Colonic mucosa (tissue), 4 donors: ENCODE results near the gene IQCE. TPM values are rescaled to one million over a fixed set of nuclear protein-coding genes. Genes with fewer than 3 reads are reported as not detected.

Experiments used
- DNase-seq: peaks from one replicate; pipeline ENCODE4 v3.0.0-alpha.2; 2020
- H3K27ac ChIP-seq: fragments of 200-600 bp; one replicate; pipeline ENCODE4 v1.8.0; 2021
- H3K27me3 ChIP-seq: fragments of 200-600 bp; one replicate; pipeline ENCODE4 v1.8.0; 2021
- H3K36me3 ChIP-seq: fragments of 200-600 bp; one replicate; pipeline ENCODE4 v1.8.0; 2021
- H3K4me1 ChIP-seq: fragments of 200-600 bp; one replicate; pipeline ENCODE4 v1.8.0; 2021; ENCODE audit warnings: mild to moderate bottlenecking
- H3K4me3 ChIP-seq: fragments of 200-600 bp; one replicate; pipeline ENCODE4 v1.8.0; 2021
- H3K9ac ChIP-seq, 2 donors: one replicate each; pipeline ENCODE4 v1.7.0; 2013; ENCODE audit warnings: control low read depth in 2 of 2, low read depth in 2 of 2, low read length in 2 of 2
- H3K9me3 ChIP-seq: fragments of 200-600 bp; one replicate; pipeline ENCODE4 v1.8.0; 2021
- intact Hi-C: fragments of 100-400 bp; cut with DNase I; formaldehyde crosslinking; loops from one replicate; pipeline ENCODE4 v1.14.1; 2022
- total RNA-seq, 2 donors: library from RNA; stranded (reverse); fragmentation: NEBNext Ultra II Directional in 1 of 2; extraction: Animal tissue kit (Norgen Biotek cat#: 25700) in 1 of 2; gene quantifications; one replicate each; pipeline ENCODE4 v1.2.1, GENCODE V29; 2021
- TF ChIP-seq, protein P1 (sequence below): fragments of 200-600 bp; IDR thresholded peaks from one replicate; pipeline ENCODE4 v1.8.0; 2022; ENCODE audit warnings: antibody characterized with exemption, mild to moderate bottlenecking
- donor health status: healthy.
- donor health status: DM: no; HTN: no; CAD: no.
- donor health status: DM: no; HTN: no; CAD: no.

IQCE gene
- total RNA-seq, 2 donors from 2014 or later, result 23.2 to 36.3 TPM

DNA sequence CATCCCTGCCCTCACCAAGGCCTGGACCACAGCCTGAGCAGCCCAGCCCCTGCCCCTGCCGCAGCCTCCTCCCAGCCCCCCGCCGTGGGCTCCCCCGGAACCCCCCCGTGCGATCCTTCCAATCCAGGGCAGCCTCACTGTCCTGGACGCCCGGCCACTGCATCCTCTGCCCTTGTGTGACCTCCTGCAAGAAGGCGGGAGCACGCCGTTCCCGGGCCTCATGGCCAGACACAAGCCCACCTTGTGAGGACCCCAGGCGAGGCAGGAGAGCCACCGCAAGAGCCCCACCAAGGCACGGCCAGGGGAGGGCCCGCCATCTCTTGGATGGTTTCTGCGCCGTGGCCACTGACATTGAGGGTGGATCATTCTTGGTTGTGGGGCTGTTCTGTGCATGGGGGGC is 47.0 kb upstream of the IQCE start:
- Histone ChIP-seq H3K4me3 (no peak overlapping the region), H3K9me3 (no peaks in the 10 kb centered on the region), H3K27me3 (no peaks in the 10 kb centered on the region), H3K4me1 (peaks cover 16% of the 10 kb centered on the region), H3K36me3 (no peaks in the 10 kb centered on the region), H3K9ac (peak overlapping the region; percentile 35 to 56), H3K27ac (peak overlapping the region; percentile 65)
- intact Hi-C loops, result no loop called here
- no peak for DNase-seq
- TF ChIP-seq, protein P1, sequence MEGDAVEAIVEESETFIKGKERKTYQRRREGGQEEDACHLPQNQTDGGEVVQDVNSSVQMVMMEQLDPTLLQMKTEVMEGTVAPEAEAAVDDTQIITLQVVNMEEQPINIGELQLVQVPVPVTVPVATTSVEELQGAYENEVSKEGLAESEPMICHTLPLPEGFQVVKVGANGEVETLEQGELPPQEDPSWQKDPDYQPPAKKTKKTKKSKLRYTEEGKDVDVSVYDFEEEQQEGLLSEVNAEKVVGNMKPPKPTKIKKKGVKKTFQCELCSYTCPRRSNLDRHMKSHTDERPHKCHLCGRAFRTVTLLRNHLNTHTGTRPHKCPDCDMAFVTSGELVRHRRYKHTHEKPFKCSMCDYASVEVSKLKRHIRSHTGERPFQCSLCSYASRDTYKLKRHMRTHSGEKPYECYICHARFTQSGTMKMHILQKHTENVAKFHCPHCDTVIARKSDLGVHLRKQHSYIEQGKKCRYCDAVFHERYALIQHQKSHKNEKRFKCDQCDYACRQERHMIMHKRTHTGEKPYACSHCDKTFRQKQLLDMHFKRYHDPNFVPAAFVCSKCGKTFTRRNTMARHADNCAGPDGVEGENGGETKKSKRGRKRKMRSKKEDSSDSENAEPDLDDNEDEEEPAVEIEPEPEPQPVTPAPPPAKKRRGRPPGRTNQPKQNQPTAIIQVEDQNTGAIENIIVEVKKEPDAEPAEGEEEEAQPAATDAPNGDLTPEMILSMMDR, result no peak

DNA sequence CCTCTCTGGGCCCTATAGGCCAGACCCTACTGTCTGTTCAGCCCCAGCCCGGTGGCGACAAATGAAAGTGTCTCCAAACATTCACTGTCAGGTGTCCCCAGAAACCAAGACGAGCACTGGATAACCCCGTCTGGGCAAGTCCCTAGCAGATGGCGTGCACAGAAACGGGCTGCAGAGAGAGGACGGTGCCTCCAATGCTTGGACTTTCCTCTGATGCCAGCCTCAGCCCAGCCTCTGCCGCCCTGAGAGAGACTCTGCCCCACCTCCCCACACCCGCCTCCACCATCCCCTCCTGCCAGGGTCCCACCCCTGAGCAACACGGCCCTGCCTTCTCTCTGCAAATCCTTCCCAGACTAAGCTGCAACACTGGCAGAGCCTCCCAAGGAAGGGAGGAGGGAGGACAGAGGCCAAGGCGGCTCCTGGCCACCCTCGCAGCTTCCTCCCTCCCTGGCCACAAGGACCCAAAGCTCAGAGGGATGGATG is 46.6 kb upstream of the IQCE start:
- H3K27ac ChIP-seq, result no peak overlapping the region
- H3K9me3 ChIP-seq, result no peaks in the 10 kb centered on the region
- DNase-seq, result peak; percentile 80
- TF ChIP-seq, protein P1, result no peak
- peak overlapping the region; percentile 35 to 56 for H3K9ac ChIP-seq
- H3K4me1 ChIP-seq, result peaks cover 16% of the 10 kb centered on the region
- no peak overlapping the region for H3K4me3 ChIP-seq
- intact Hi-C loops, result no loop called here
- no peaks in the 10 kb centered on the region for H3K27me3 ChIP-seq
- H3K36me3 ChIP-seq, result no peaks in the 10 kb centered on the region

DNA sequence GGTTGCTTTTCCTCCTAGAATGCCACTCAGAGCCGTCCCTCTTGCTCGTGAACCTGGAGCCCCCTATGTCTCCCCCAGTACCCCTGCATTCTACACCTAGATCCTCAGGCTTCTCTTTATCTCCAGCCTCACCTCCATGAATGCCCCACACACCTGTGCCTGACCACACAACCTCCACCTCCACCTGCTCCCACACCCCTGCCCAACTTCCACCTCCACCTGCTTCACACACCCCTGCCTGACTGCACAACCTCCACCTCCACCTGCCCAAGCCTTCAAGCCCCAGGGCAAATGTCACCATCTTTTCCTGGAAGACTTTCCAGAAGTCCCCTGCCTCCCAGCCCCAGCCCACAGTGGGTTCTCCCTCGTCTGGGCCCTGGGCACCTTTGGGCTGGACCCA is 46.1 kb upstream of the IQCE start:
- Histone ChIP-seq H3K4me1 (peaks cover 16% of the 10 kb centered on the region), H3K9me3 (no peaks in the 10 kb centered on the region), H3K9ac (peak overlapping the region in 1 of 2 donors; percentile 56), H3K27ac (no peak overlapping the region), H3K36me3 (no peaks in the 10 kb centered on the region), H3K4me3 (no peak overlapping the region), H3K27me3 (no peaks in the 10 kb centered on the region)
- intact Hi-C loops, result no loop called here
- no peak for DNase-seq
- TF ChIP-seq, protein P1, result no peak

DNA sequence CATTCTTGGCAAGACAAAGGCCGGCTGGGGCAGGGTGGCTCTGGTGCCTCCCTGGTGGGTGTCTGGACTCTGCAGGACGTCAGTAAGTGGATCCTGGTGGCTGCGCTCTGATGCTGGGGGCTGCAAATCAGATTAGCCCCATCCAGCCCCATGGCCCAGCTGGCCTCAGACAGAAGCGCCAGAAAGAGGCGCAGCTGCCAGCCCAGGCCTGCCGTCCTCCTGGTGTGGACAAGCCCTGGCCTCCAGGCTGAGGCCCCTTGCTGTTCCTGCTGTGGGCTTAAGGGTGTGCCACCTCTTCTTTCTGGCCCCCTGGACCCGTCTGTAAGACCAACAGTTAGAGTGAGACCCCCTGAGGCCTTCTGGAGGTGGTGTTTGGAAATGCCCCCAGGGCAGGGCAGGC is 45.1 kb upstream of the IQCE start:
- H3K9ac ChIP-seq, result no peak overlapping the region
- peaks cover 22% of the 10 kb centered on the region for H3K4me1 ChIP-seq
- TF ChIP-seq, protein P1, result no peak
- no peak overlapping the region for H3K27ac ChIP-seq
- H3K36me3 ChIP-seq, result no peaks in the 10 kb centered on the region
- no peak for DNase-seq
- no peaks in the 10 kb centered on the region for H3K9me3 ChIP-seq
- intact Hi-C loops, result no loop called here
- H3K27me3 ChIP-seq, result no peaks in the 10 kb centered on the region
- no peak overlapping the region for H3K4me3 ChIP-seq

DNA sequence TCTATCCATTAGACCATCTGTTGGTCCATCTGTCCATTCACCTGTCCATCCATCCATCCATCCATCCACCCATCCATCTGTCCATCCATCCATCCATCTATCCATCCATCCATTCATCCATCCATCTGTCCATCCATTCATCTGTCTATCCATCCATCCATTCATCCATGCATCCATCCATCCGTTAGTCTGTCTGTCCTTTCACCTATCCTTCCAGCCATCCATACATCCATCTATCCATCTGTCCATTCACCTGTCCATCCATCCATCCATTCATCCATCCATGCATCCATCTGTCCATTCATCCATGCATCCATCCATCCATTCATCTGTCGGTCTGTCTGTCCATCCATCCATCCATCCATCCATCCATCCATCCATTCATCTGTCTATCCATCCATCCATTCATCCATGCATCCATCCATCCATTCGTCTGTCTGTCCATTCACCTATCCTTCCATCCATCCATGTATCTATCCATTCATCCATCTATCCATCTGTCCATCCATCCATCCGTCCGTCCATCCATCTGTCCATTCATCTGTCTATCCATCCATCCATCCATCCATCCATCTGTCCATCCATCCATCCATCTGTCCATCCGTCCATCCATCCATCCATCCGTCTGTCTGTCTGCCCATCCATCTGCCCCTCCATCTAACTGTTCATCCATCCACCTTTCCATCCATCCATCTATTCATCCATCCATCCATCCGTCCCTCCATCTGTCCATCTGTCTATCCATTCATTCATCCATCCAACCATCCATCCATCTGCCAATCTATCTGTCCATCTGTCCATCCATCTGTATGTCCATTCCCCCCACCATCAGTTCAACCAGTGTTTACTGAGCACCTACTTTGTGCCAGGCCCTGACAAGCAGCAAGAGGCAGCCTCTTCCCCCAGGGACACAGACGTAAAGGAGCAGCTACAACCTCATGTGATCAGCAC is 44.0 kb upstream of the IQCE start:
- no peak overlapping the region for H3K9ac ChIP-seq
- no peaks in the 10 kb centered on the region for H3K27me3 ChIP-seq
- TF ChIP-seq, protein P1, result no peak
- no peak for DNase-seq
- peaks cover 27% of the 10 kb centered on the region for H3K4me1 ChIP-seq
- no peak overlapping the region for H3K27ac ChIP-seq
- H3K4me3 ChIP-seq, result no peak overlapping the region
- H3K9me3 ChIP-seq, result no peaks in the 10 kb centered on the region
- intact Hi-C loops, result no loop called here
- no peaks in the 10 kb centered on the region for H3K36me3 ChIP-seq
